Liver (tissue), 3 donors: Measurements from ENCODE around the gene NDRG2.

Source experiments
- CTCF ChIP-seq: fragments of 150-350 bp; IDR thresholded peaks from 2 replicates; pipeline ENCODE4 v1.5.1; 2017; ENCODE audit warnings: improper control_type of control experiment, low read depth, low read length; ENCODE audit not compliant: missing input control
- EGR1 ChIP-seq, 2 donors: IDR thresholded peaks; 2 replicates each; pipeline ENCODE4 v1.6.1; 2016 to 2018; ENCODE audit warnings: antibody characterized with exemption in 2 of 2, low read depth in 2 of 2
- FOXA1 ChIP-seq: IDR thresholded peaks from 2 replicates; pipeline ENCODE4 v1.6.1; 2016; ENCODE audit warnings: antibody characterized with exemption
- FOXA2 ChIP-seq: IDR thresholded peaks from 2 replicates; pipeline ENCODE4 v1.6.1; 2016; ENCODE audit warnings: antibody characterized with exemption
- HNF4A ChIP-seq, 2 donors: conservative IDR thresholded peaks; 2 replicates each; pipeline ENCODE4 v1.6.1; 2016; ENCODE audit warnings: antibody characterized with exemption in 2 of 2, mild to moderate bottlenecking in 2 of 2
- HNF4G ChIP-seq: IDR thresholded peaks from 2 replicates; pipeline ENCODE4 v1.6.1; 2016; ENCODE audit warnings: antibody characterized with exemption
- JUND ChIP-seq, 2 donors: IDR thresholded peaks; 2 replicates each; pipeline ENCODE4 v1.6.1; 2016; ENCODE audit warnings: antibody characterized with exemption in 2 of 2
- MAX ChIP-seq: IDR thresholded peaks from 2 replicates; pipeline ENCODE4 v1.6.1; 2016; ENCODE audit warnings: antibody characterized with exemption
- RAD21 ChIP-seq, 2 donors: IDR thresholded peaks; 2 replicates each; pipeline ENCODE4 v1.6.1; 2016; ENCODE audit warnings: antibody characterized with exemption in 2 of 2, mild to moderate bottlenecking in 2 of 2
- REST ChIP-seq: IDR thresholded peaks from 2 replicates; pipeline ENCODE4 v1.6.1; 2016; ENCODE audit warnings: antibody characterized with exemption, mild to moderate bottlenecking
- SP1 ChIP-seq: IDR thresholded peaks from 2 replicates; pipeline ENCODE4 v1.6.1; 2018; ENCODE audit warnings: antibody characterized with exemption, mild to moderate bottlenecking
- TAF1 ChIP-seq: conservative IDR thresholded peaks from 2 replicates; pipeline ENCODE4 v1.6.1; 2016; ENCODE audit warnings: antibody characterized with exemption, mild to moderate bottlenecking
- YY1 ChIP-seq: IDR thresholded peaks from 2 replicates; pipeline ENCODE4 v1.6.1; 2016; ENCODE audit warnings: antibody characterized with exemption, mild to moderate bottlenecking
- donor health status: healthy.
- donor health status: healthy.

GRCh38 chr14:21018286-21018685 is 6.6 kb downstream of the NDRG2 start:
- TF ChIP-seq CTCF (no peak), RAD21 (IDR thresholded peaks at IDR 0.05) (no peak), JUND (IDR thresholded peaks at IDR 0.05) (no peak), FOXA1 (no peak), FOXA2 (no peak), HNF4A (conservative IDR thresholded peaks at IDR 0.05) (no peak), REST (no peak), YY1 (no peak), MAX (no peak), SP1 (no peak), EGR1 (IDR thresholded peaks at IDR 0.05; ENCODE audit: low read depth in 2 of 2) (no peak), TAF1 (no peak), HNF4G (no peak)
